ENCODE data around the gene GRK6.
"Not testable (repeated sequence)": the region's sequence is repeated elsewhere in the genome, so short reads cannot be mapped to it uniquely, and the experiment has no call there.

GRK6 gene

GRCh38 chr5:177417081-177417480 is 9.4 kb upstream of the GRK6 start:
- not testable (repeated sequence) for H3K36me3 ChIP-seq (ENCODE audit: insufficient read depth, low read length); H3K9me3 ChIP-seq (replicated peaks; ENCODE audit: low read length); H3K4me2 ChIP-seq (ENCODE audit: low read length); H3K9ac ChIP-seq (ENCODE audit: low read depth, low read length); H3K4me1 ChIP-seq (ENCODE audit: control insufficient read depth, insufficient read depth, low read length); H3K4me3 ChIP-seq (ENCODE audit: low read length)
- H3K27me3 ChIP-seq (ENCODE audit: control insufficient read depth, insufficient read depth, low read length) = peaks cover 22% of the 10 kb centered on the region

GRCh38 chr5:177419046-177419445 is 7.4 kb upstream of the GRK6 start:
- Histone ChIP-seq H3K4me1 (ENCODE audit: control insufficient read depth, insufficient read depth, low read length) (no peaks in the 10 kb centered on the region), H3K27me3 (ENCODE audit: control insufficient read depth, insufficient read depth, low read length) (peaks cover 3% of the 10 kb centered on the region), H3K36me3 (ENCODE audit: insufficient read depth, low read length) (no peaks in the 10 kb centered on the region), H3K4me3 (ENCODE audit: low read length) (no peak overlapping the region), H3K9me3 (replicated peaks; ENCODE audit: low read length) (no peaks in the 10 kb centered on the region), H3K9ac (ENCODE audit: low read depth, low read length) (no peak overlapping the region), H3K4me2 (ENCODE audit: low read length) (no peak overlapping the region)

GRCh38 chr5:177420472-177420871 is 6.0 kb upstream of the GRK6 start:
- H3K36me3 ChIP-seq (ENCODE audit: insufficient read depth, low read length); H3K27me3 ChIP-seq (ENCODE audit: control insufficient read depth, insufficient read depth, low read length); H3K9ac ChIP-seq (ENCODE audit: low read depth, low read length); H3K4me1 ChIP-seq (ENCODE audit: control insufficient read depth, insufficient read depth, low read length); H3K4me3 ChIP-seq (ENCODE audit: low read length); H3K9me3 ChIP-seq (replicated peaks; ENCODE audit: low read length); H3K4me2 ChIP-seq (ENCODE audit: low read length): not testable (repeated sequence)

- peaks cover 7% of the 10 kb centered on the region for H3K4me1 ChIP-seq (ENCODE audit: control insufficient read depth, insufficient read depth, low read length)
- no peak overlapping the region for H3K4me3 ChIP-seq (ENCODE audit: low read length)
- H3K4me2 ChIP-seq (ENCODE audit: low read length) = no peak overlapping the region
These were observed 5.2 kb upstream of the GRK6 start for GRCh38 chr5:177421062-177421798.

GRCh38 chr5:177423671-177424070 is 2.8 kb upstream of the GRK6 start:
- Histone ChIP-seq H3K36me3 (ENCODE audit: insufficient read depth, low read length) (no peaks in the 10 kb centered on the region), H3K4me1 (ENCODE audit: control insufficient read depth, insufficient read depth, low read length) (peaks cover 21% of the 10 kb centered on the region)

More at GRCh38 chr5:177421062-177421798, 5.2 kb upstream of the GRK6 start:
- Histone ChIP-seq H3K9me3 (replicated peaks; ENCODE audit: low read length) (no peaks in the 10 kb centered on the region), H3K9ac (ENCODE audit: low read depth, low read length) (no peak overlapping the region), H3K27me3 (ENCODE audit: control insufficient read depth, insufficient read depth, low read length) (no peaks in the 10 kb centered on the region), H3K36me3 (ENCODE audit: insufficient read depth, low read length) (no peaks in the 10 kb centered on the region)

GRCh38 chr5:177425196-177425800 is 1.2 kb upstream of the GRK6 start:
- Histone ChIP-seq H3K9ac (ENCODE audit: low read depth, low read length) (peak overlapping the region; percentile 82), H3K36me3 (ENCODE audit: insufficient read depth, low read length) (no peaks in the 10 kb centered on the region), H3K9me3 (replicated peaks; ENCODE audit: low read length) (no peaks in the 10 kb centered on the region), H3K4me3 (ENCODE audit: low read length) (peak overlapping the region; percentile 78), H3K27me3 (ENCODE audit: control insufficient read depth, insufficient read depth, low read length) (no peaks in the 10 kb centered on the region), H3K4me2 (ENCODE audit: low read length) (peak overlapping the region; percentile 85), H3K4me1 (ENCODE audit: control insufficient read depth, insufficient read depth, low read length) (peaks cover 21% of the 10 kb centered on the region)

More at GRCh38 chr5:177423671-177424070, 2.8 kb upstream of the GRK6 start:
- Histone ChIP-seq H3K9me3 (replicated peaks; ENCODE audit: low read length) (no peaks in the 10 kb centered on the region), H3K9ac (ENCODE audit: low read depth, low read length) (no peak overlapping the region), H3K27me3 (ENCODE audit: control insufficient read depth, insufficient read depth, low read length) (no peaks in the 10 kb centered on the region), H3K4me3 (ENCODE audit: low read length) (no peak overlapping the region), H3K4me2 (ENCODE audit: low read length) (no peak overlapping the region)

GRCh38 chr5:177425801-177426565 is 493 bp upstream of the GRK6 start:
- H3K36me3 ChIP-seq (ENCODE audit: insufficient read depth, low read length) = peaks cover 5% of the 10 kb centered on the region
- H3K27me3 ChIP-seq (ENCODE audit: control insufficient read depth, insufficient read depth, low read length) = no peaks in the 10 kb centered on the region
- H3K9ac ChIP-seq (ENCODE audit: low read depth, low read length) = peak overlapping the region; percentile 82
- H3K9me3 ChIP-seq (replicated peaks; ENCODE audit: low read length) = no peaks in the 10 kb centered on the region
- H3K4me1 ChIP-seq (ENCODE audit: control insufficient read depth, insufficient read depth, low read length) = peaks cover 21% of the 10 kb centered on the region
- peak overlapping the region; percentile 85 for H3K4me2 ChIP-seq (ENCODE audit: low read length)
- H3K4me3 ChIP-seq (ENCODE audit: low read length) = peak overlapping the region; percentile 78

- Histone ChIP-seq H3K9ac (ENCODE audit: low read depth, low read length) (peak overlapping the region; percentile 94), H3K9me3 (replicated peaks; ENCODE audit: low read length) (no peaks in the 10 kb centered on the region), H3K36me3 (ENCODE audit: insufficient read depth, low read length) (peaks cover 14% of the 10 kb centered on the region), H3K4me2 (ENCODE audit: low read length) (peak overlapping the region; percentile 97), H3K4me3 (ENCODE audit: low read length) (peak overlapping the region; percentile 86), H3K27me3 (ENCODE audit: control insufficient read depth, insufficient read depth, low read length) (no peaks in the 10 kb centered on the region), H3K4me1 (ENCODE audit: control insufficient read depth, insufficient read depth, low read length) (peaks cover 33% of the 10 kb centered on the region)
These were observed 841 bp downstream of the GRK6 start for GRCh38 chr5:177427211-177427822.

- Histone ChIP-seq H3K9me3 (replicated peaks; ENCODE audit: low read length) (no peaks in the 10 kb centered on the region), H3K27me3 (ENCODE audit: control insufficient read depth, insufficient read depth, low read length) (no peaks in the 10 kb centered on the region), H3K9ac (ENCODE audit: low read depth, low read length) (peak overlapping the region; percentile 94), H3K4me3 (ENCODE audit: low read length) (peak overlapping the region; percentile 86), H3K4me1 (ENCODE audit: control insufficient read depth, insufficient read depth, low read length) (peaks cover 34% of the 10 kb centered on the region), H3K4me2 (ENCODE audit: low read length) (peak overlapping the region; percentile 97), H3K36me3 (ENCODE audit: insufficient read depth, low read length) (peaks cover 20% of the 10 kb centered on the region)
These were observed 1.6 kb downstream of the GRK6 start for GRCh38 chr5:177427919-177428573.

GRCh38 chr5:177428574-177429217 is 2.2 kb downstream of the GRK6 start:
- peaks cover 25% of the 10 kb centered on the region for H3K36me3 ChIP-seq (ENCODE audit: insufficient read depth, low read length)
- peaks cover 34% of the 10 kb centered on the region for H3K4me1 ChIP-seq (ENCODE audit: control insufficient read depth, insufficient read depth, low read length)
- H3K27me3 ChIP-seq (ENCODE audit: control insufficient read depth, insufficient read depth, low read length) = no peaks in the 10 kb centered on the region
- no peak overlapping the region for H3K4me2 ChIP-seq (ENCODE audit: low read length)
- H3K4me3 ChIP-seq (ENCODE audit: low read length) = no peak overlapping the region
- H3K9ac ChIP-seq (ENCODE audit: low read depth, low read length) = no peak overlapping the region
- H3K9me3 ChIP-seq (replicated peaks; ENCODE audit: low read length) = no peaks in the 10 kb centered on the region

Data from skeletal muscle satellite cell (primary cell).